Activated CD8-positive, alpha-beta T cell treated with anti-CD3 and anti-CD28 coated beads, Interleukin-2, amount 10 ng/mL, durations not matched to agents 7 days and 5 days (primary cell): ENCODE results near the gene PARD6A. TPM values are rescaled to one million over a fixed set of nuclear protein-coding genes. Genes with fewer than 3 reads are reported as not detected.

Source experiments
- ATAC-seq: fragments of 150-1000 bp; cut with Tn5 transposase; one replicate; pipeline ENCODE4 v1.10.0; 2021; ENCODE audit warnings: moderate library complexity
- CTCF ChIA-PET: fragments of 350-600 bp; sonication (Branson Sonifier 250); formaldehyde crosslinking; loops from one replicate; lab custom pipeline; 2021; ENCODE audit warnings: antibody characterized with exemption; lab: Charles Lee
- POLR2A ChIA-PET: fragments of 350-600 bp; sonication (Branson Sonifier 250); formaldehyde crosslinking; loops from one replicate; lab custom pipeline; 2021; ENCODE audit warnings: antibody characterized with exemption; lab: Charles Lee
- DNase-seq: peaks from one replicate; pipeline ENCODE4 v3.0.0-alpha.2; 2020
- H3K27ac Mint-ChIP-seq: one replicate; pipeline ENCODE4 v1.8.0; 2021; ENCODE audit warnings: mild to moderate bottlenecking, mixed read lengths
- H3K27me3 Mint-ChIP-seq: one replicate; pipeline ENCODE4 v1.8.0; 2021; ENCODE audit warnings: low read depth, mixed read lengths
- H3K36me3 Mint-ChIP-seq: one replicate; pipeline ENCODE4 v1.8.0; 2021; ENCODE audit warnings: low read depth, mixed read lengths
- H3K4me1 Mint-ChIP-seq: one replicate; pipeline ENCODE4 v1.8.0; 2021; ENCODE audit warnings: low read depth, mixed read lengths
- H3K4me3 Mint-ChIP-seq: one replicate; pipeline ENCODE4 v1.8.0; 2021; ENCODE audit warnings: mild to moderate bottlenecking, mixed read lengths
- H3K9me3 Mint-ChIP-seq: one replicate; pipeline ENCODE4 v1.8.0; 2022; ENCODE audit warnings: mixed read lengths; ENCODE audit not compliant: insufficient read depth
- total RNA-seq, 2 experiments: library from RNA; stranded (reverse); gene quantifications; one replicate each; pipeline ENCODE4 v1.2.3, GENCODE V29; 2021

Gene PARD6A, protein sequence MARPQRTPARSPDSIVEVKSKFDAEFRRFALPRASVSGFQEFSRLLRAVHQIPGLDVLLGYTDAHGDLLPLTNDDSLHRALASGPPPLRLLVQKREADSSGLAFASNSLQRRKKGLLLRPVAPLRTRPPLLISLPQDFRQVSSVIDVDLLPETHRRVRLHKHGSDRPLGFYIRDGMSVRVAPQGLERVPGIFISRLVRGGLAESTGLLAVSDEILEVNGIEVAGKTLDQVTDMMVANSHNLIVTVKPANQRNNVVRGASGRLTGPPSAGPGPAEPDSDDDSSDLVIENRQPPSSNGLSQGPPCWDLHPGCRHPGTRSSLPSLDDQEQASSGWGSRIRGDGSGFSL
- total RNA-seq, result 10 to 100 TPM; 13.2 to 14.7 TPM

DNA sequence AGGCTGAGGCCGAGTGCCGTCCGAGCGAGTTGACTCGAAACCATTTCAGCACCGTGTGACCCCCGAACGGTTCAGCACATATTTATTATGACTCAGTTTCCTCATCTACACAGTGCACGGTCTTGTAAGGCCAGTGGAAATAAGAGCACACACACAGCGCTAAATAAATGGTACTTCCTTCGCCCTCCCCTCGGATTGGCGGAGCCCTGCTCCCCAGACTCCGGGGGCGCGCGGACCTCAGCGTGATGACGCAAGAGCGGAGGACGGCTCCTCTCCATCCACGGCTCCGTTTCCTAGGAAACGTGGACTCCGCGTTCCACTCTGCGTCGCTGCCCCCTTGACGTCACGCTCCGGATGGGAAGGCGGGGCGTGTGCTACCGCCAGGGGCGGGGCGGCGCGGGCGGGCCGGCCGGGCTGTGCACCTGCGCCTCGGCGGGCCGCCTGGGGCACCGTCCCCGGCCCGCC lies at the start of gene PARD6A:
TSS of gene PARD6A (plus strand) at position 397 of the 465 bp plus-strand sequence. CDS start 79 bp downstream, outside the sequence.
- peaks cover 31% of the 10 kb centered on the region for H3K4me1 Mint-ChIP-seq
- peaks cover 15% of the 10 kb centered on the region for H3K36me3 Mint-ChIP-seq
- DNase-seq (peak; percentile 98), ATAC-seq (peak; percentile 78)
- CTCF ChIA-PET, result interaction anchor here (0.9 to 4.9 kb wide), 9 partner anchors 12 to 147 kb away, joined by 3 to 50 read pairs (median 7); partner anchors contain the start of genes CARMIL2 and CTCF
- H3K9me3 Mint-ChIP-seq, result no peaks in the 10 kb centered on the region
- peak within 1 kb of the TSS; percentile 96 for H3K27ac Mint-ChIP-seq
- H3K27me3 Mint-ChIP-seq, result no peaks in the 10 kb centered on the region
- POLR2A ChIA-PET, result interaction anchor here (0.9 to 5.2 kb wide), 11 partner anchors 13 to 419 kb away, joined by 3 to 71 read pairs (median 5); partner anchors contain the start of genes CARMIL2 and CTCF
- H3K4me3 Mint-ChIP-seq, result peak within 1 kb of the TSS; percentile 89

DNA sequence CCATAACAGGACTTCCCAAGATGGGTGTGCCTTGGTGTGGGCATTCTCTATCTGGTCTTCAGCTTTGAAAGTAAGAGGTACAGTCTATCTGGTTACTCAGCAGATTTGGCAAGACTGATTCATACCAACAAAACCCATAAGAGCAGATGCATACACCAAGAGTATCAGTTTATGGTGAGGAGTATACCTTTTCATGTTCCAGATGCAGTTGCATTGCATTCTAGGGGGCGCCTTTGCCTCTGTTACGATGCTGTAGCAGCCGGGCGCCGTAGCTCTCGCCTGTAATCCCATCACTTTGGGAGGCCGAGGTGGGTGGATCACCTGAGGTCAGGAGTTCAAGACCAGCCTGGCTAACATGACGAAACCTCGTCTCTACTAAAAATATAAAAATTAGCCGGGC lies 47.0 kb upstream of the PARD6A start:
- Mint-ChIP-seq H3K9me3 (no peaks in the 10 kb centered on the region), H3K27me3 (no peaks in the 10 kb centered on the region), H3K4me3 (no peak overlapping the region), H3K36me3 (peaks cover 48% of the 10 kb centered on the region), H3K4me1 (no peaks in the 10 kb centered on the region), H3K27ac (no peak overlapping the region)
- CTCF ChIA-PET, result interaction anchor here (0.8 to 1.5 kb wide), 7 partner anchors 10 to 93 kb away, joined by 3 to 7 read pairs (median 3); no protein-coding TSS in a partner anchor
- ATAC-seq (no peak), DNase-seq (peak; percentile 24)
- POLR2A ChIA-PET, result interaction anchor here (0.6 kb wide), 1 partner anchor 123 kb away, joined by 4 read pairs; no protein-coding TSS in a partner anchor

DNA sequence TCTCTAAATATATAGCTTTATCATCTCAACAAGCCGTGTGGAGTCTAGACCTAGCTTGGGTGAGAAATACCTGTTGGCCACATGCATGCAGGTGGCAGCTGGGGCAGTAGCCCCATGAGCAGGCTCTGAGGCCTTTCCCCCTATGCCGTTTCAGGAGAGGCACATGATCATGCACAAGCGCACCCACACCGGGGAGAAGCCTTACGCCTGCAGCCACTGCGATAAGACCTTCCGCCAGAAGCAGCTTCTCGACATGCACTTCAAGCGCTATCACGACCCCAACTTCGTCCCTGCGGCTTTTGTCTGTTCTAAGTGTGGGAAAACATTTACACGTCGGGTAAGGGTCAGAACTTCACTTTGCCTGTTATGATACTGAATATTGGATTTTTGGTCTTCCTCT lies 32.5 kb upstream of the PARD6A start:
- ChIA-PET POLR2A (no interaction called here), CTCF (interaction anchor here (0.7 to 3.6 kb wide), 3 partner anchors 13 to 81 kb away, joined by 3 to 13 read pairs (median 3); partner anchors contain the start of gene CARMIL2)
- ATAC-seq (no peak), DNase-seq (no peak)
- Mint-ChIP-seq H3K36me3 (peaks cover 57% of the 10 kb centered on the region), H3K4me1 (no peaks in the 10 kb centered on the region), H3K4me3 (no peak overlapping the region), H3K9me3 (no peaks in the 10 kb centered on the region), H3K27me3 (no peaks in the 10 kb centered on the region), H3K27ac (peak overlapping the region; percentile 36)

DNA sequence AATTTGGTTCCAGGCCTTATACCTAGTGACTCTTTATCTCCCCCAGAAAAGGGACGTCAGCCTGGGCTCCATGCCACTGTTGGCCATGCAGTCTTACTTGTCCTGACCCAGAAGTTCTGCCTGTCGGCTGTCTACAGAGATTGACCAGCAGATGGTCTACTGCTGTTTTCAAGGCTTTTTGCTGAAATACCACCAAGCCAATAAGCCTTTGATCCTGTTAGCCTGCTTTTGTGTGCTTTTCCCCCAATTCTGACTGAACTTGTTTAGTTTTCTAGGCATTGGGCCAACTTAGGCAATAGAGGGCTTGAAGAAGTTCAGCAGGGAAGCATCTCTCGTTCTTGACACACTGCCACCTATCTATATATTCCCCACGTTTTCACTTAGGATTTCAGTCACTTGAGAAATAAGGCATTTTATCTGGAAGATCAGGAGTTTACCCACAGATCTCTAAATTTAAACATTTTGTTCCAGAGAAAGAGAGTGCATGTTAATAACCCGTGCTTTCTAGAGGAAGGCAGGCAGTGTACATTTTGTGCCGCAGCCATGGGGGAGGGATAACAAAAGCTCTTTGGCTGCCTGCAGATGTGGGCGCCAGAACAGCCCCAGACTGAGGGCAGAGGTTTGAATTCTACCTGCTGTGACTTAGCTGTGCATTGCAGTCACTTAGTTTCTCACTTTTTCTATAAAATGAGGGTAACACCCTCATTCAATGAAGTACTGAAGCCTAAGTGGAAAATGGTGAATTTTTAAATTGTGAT lies 28.2 kb upstream of the PARD6A start:
- H3K36me3 Mint-ChIP-seq, result peaks cover 50% of the 10 kb centered on the region
- H3K4me1 Mint-ChIP-seq, result no peaks in the 10 kb centered on the region
- ChIA-PET CTCF (interaction anchor here (1.4 to 4.9 kb wide), 4 partner anchors 12 to 184 kb away, joined by 4 to 29 read pairs (median 14); partner anchors contain the start of gene CARMIL2), POLR2A (interaction anchor here (1.4 kb wide), 1 partner anchor 12 kb away, joined by 3 read pairs; the partner anchor contains the start of gene CARMIL2)
- no peaks in the 10 kb centered on the region for H3K9me3 Mint-ChIP-seq
- no peak overlapping the region for H3K4me3 Mint-ChIP-seq
- DNase-seq (no peak), ATAC-seq (no peak)
- H3K27me3 Mint-ChIP-seq, result no peaks in the 10 kb centered on the region
- no peak overlapping the region for H3K27ac Mint-ChIP-seq

DNA sequence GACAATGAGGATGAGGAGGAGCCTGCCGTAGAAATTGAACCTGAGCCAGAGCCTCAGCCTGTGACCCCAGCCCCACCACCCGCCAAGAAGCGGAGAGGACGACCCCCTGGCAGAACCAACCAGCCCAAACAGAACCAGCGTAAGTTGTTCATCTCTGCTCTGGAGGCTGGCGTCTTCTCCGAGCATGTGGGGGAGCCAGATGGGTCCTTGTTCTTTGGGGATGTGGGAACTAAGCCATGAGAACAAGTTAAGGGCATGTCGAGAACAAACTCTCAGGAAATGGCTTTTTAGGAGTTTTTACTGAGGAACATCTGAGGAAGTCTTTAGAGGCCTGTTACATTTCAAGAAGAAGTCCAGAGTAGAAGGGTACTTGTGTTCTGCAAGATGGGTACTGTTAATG lies 24.0 kb upstream of the PARD6A start:
- Mint-ChIP-seq H3K4me1 (no peaks in the 10 kb centered on the region), H3K4me3 (no peak overlapping the region), H3K36me3 (peaks cover 46% of the 10 kb centered on the region), H3K27ac (no peak overlapping the region), H3K27me3 (no peaks in the 10 kb centered on the region), H3K9me3 (no peaks in the 10 kb centered on the region)
- ATAC-seq (no peak), DNase-seq (no peak)
- POLR2A ChIA-PET, result no interaction called here
- CTCF ChIA-PET, result no interaction called here

DNA sequence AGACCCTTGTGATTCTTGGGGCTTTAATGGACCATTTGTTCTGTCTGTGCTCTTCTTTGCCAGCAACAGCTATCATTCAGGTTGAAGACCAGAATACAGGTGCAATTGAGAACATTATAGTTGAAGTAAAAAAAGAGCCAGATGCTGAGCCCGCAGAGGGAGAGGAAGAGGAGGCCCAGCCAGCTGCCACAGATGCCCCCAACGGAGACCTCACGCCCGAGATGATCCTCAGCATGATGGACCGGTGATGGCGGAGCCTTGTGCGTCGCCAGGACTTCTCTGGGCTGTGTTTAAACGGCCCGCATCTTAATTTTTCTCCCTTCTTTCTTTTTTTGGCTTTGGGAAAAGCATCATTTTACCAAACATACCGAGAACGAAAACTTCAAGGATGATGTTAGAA lies 23.1 kb upstream of the PARD6A start:
- DNase-seq (no peak), ATAC-seq (no peak)
- peaks cover 39% of the 10 kb centered on the region for H3K36me3 Mint-ChIP-seq
- H3K4me1 Mint-ChIP-seq, result no peaks in the 10 kb centered on the region
- H3K27me3 Mint-ChIP-seq, result no peaks in the 10 kb centered on the region
- H3K4me3 Mint-ChIP-seq, result no peak overlapping the region
- no peak overlapping the region for H3K27ac Mint-ChIP-seq
- ChIA-PET POLR2A (no interaction called here), CTCF (interaction anchor here (10.1 kb wide), 1 partner anchor 92 kb away, joined by 245 read pairs; no protein-coding TSS in a partner anchor)
- no peaks in the 10 kb centered on the region for H3K9me3 Mint-ChIP-seq

DNA sequence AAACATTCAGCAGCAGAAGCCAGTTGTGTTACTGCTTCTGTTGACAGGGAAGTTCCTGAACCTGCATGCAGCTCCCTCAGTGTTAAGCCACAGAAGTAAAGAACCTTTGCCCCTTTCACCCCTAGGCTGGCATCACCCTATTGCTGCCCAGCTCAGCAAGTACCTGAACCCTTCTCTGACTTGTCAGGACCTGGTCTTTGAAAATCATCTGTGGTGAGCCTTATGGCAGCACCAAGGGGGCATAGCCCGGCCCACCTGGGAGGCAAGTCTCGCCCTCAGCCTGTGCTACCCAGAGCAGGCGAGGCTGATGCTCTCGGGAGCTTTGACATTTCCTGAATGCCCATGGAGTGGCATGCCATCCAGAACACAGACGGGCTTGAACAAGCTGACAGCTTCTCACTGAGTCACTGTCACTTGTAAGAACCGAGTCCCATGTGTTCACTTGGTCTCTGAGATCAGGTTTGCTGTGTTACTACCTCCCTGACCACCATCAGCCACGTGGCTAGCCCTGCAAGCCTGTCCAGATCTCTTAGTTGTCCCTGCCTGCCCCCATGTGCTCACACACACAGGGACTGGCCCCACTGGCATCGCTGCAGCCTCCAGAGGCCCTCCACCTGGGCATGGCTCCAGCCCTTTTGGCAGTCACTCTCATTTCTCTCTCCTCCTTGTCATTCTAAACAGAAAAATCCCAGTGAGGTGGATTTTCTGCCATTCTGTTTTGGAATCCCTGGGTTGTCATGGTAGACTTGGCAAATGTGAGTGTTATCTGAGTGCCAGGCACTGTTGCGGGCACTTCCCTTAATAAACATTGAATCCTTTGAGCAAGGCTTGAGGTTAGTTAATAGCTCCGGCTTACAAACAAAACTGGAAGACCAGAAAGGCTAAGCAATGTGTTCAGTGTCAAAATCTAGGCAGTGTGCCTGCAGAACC lies 18.7 kb upstream of the PARD6A start:
- ATAC-seq (no peak), DNase-seq (no peak)
- no peaks in the 10 kb centered on the region for H3K9me3 Mint-ChIP-seq
- no peak overlapping the region for H3K4me3 Mint-ChIP-seq
- no peaks in the 10 kb centered on the region for H3K27me3 Mint-ChIP-seq
- H3K27ac Mint-ChIP-seq, result no peak overlapping the region
- H3K36me3 Mint-ChIP-seq, result peaks cover 28% of the 10 kb centered on the region
- ChIA-PET POLR2A (interaction anchor here (1.2 to 4.5 kb wide), 2 partner anchors 79 to 94 kb away, joined by 3 to 51 read pairs; partner anchors contain the start of gene CTCF), CTCF (interaction anchor here (3.9 to 10.1 kb wide), 4 partner anchors 9 to 121 kb away, joined by 29 to 245 read pairs (median 126); partner anchors contain the start of gene CTCF)
- H3K4me1 Mint-ChIP-seq, result peaks cover 19% of the 10 kb centered on the region

DNA sequence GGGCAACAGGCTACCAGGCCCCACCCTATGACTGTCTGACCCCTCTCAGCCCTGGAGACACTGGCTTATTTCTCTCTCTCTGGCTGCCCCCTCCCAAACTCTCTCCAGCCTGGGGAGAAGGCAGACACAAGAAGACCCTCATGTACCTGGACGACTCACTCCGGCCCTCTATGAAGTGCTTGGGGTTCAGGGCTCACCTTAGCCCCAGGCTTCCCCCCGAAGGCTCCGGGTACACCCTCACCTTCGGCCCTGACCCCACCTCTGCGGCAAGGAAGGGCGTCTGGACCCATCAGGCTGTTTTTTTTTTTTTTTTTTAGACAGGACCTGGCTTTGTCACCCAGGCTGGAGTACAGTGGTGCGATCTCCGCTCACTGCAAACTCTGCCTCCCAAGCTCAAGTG lies 16.7 kb upstream of the PARD6A start:
- H3K9me3 Mint-ChIP-seq, result no peaks in the 10 kb centered on the region
- ATAC-seq (no peak), DNase-seq (no peak)
- H3K27me3 Mint-ChIP-seq, result no peaks in the 10 kb centered on the region
- ChIA-PET CTCF (interaction anchor here (0.5 to 10.1 kb wide), 23 partner anchors 11 to 190 kb away, joined by 3 to 245 read pairs (median 8); partner anchors contain the start of genes ACD, ATP6V0D1, C16orf86 and CTCF), POLR2A (interaction anchor here (3.2 to 7.9 kb wide), 4 partner anchors 15 to 123 kb away, joined by 10 to 71 read pairs (median 52); partner anchors contain the start of genes ACD, CTCF and PARD6A)
- H3K4me3 Mint-ChIP-seq, result peak overlapping the region; percentile 71
- H3K36me3 Mint-ChIP-seq, result peaks cover 25% of the 10 kb centered on the region
- peaks cover 24% of the 10 kb centered on the region for H3K4me1 Mint-ChIP-seq
- H3K27ac Mint-ChIP-seq, result peak overlapping the region; percentile 84

DNA sequence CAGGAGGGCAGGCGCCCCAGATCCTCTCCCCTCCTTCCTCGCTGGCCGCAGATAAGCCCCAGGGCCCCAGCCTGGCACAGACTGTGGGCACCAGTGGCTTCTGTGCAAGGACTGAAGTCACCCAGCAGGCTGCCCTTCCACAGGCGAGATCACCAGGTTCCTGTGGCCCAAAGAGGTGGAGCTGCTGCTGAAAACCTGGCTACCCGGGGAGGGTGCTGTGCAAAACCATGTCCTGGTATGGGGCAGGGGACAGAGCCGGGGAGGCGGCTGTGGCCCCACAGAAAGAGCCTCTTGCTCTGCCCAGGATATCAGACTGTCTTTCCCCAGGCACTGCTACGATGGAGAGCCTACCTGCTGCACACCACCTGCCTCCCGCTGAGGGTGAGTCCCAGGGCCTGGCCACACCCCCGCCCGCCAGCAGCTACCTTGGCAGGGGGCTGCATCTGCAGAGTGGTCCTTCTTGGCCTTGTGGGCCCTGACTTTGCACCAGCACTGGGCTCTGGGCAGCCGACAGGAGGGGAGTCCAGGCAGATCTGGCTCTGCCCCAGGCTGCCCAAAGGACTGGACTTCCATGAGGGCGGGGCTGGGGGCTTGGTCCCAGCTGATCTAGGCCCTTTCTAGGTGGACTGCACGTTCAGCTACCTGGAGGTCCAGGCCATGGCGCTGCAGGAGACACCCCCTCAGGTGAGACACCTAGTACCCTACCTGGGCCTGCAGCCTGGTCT lies 15.2 kb upstream of the PARD6A start:
- peak overlapping the region; percentile 97 for H3K27ac Mint-ChIP-seq
- H3K9me3 Mint-ChIP-seq, result no peaks in the 10 kb centered on the region
- H3K4me3 Mint-ChIP-seq, result peak overlapping the region; percentile 90
- H3K4me1 Mint-ChIP-seq, result peaks cover 24% of the 10 kb centered on the region
- ATAC-seq (no peak), DNase-seq (peak; percentile 49)
- ChIA-PET CTCF (interaction anchor here (0.6 to 10.1 kb wide), 32 partner anchors 12 to 291 kb away, joined by 3 to 245 read pairs (median 7); partner anchors contain the start of genes ACD, ATP6V0D1, C16orf86 and CTCF), POLR2A (interaction anchor here (0.5 to 7.9 kb wide), 13 partner anchors 12 to 264 kb away, joined by 3 to 71 read pairs (median 4); partner anchors contain the start of genes ACD, ATP6V0D1, CTCF and PARD6A)
- peaks cover 29% of the 10 kb centered on the region for H3K36me3 Mint-ChIP-seq
- no peaks in the 10 kb centered on the region for H3K27me3 Mint-ChIP-seq
